Stimulated activated CD4-positive, alpha-beta T cell treated with anti-CD3 and anti-CD28 coated beads, Interleukin-4, amount 100 ng/mL, for 24 hours (primary cell): ENCODE measurements around the gene NAB1.

Experiments
- DNase-seq: peaks from one replicate; pipeline ENCODE4 v3.0.0-alpha.2; 2020

The NAB1 gene

DNA sequence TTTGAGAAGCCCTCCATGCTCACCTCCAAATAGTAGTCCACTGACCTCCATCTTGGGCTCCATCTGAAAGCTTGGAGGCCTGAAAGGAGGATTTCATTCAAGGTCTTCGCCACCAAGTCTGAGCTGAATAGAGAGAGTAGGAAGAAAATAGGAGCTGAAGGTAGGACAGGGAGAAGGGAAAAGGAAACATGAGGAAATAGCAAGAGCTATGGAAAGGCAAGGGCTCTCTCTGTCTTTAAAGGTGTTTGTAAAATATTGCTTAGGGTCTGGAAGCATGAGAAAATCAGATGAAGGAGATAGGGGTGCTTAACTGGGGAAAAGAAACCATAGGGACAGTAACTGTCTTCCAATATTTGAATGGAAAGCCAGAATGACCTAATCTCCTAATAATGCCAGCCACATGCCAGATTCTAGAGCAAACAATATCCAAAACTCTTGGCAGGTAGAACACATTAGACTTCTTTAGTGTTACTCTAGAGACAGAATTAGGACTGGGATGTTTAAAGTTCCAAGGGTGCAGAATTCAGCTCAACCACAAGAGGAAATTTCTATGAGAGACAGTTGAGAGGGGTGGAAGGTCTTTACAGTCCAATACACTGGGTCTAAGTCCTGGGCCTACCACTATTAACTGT, 67.4 kb downstream of the NAB1 start:
- DNase-seq, result no peak

DNA sequence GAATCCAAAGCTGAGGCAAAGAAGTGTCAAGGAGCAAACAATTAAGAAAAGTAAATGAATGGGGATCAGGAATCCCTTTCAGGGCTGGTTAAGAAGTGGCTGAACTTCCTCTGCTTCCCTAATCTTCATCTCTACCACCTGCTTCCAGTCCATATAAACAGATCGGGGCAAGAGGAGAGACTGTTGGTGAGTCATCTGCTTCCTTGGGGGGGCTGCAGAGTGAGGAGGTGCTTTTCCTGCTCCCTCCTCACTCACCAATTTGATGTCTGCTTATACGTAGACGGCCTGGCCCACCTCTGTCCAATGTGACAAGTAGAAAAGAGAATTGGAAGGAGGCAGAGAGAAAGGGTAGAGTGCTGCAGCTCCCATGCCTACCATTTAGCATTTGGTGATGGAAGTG, 68.4 kb downstream of the NAB1 start:
- DNase-seq, result no peak

DNA sequence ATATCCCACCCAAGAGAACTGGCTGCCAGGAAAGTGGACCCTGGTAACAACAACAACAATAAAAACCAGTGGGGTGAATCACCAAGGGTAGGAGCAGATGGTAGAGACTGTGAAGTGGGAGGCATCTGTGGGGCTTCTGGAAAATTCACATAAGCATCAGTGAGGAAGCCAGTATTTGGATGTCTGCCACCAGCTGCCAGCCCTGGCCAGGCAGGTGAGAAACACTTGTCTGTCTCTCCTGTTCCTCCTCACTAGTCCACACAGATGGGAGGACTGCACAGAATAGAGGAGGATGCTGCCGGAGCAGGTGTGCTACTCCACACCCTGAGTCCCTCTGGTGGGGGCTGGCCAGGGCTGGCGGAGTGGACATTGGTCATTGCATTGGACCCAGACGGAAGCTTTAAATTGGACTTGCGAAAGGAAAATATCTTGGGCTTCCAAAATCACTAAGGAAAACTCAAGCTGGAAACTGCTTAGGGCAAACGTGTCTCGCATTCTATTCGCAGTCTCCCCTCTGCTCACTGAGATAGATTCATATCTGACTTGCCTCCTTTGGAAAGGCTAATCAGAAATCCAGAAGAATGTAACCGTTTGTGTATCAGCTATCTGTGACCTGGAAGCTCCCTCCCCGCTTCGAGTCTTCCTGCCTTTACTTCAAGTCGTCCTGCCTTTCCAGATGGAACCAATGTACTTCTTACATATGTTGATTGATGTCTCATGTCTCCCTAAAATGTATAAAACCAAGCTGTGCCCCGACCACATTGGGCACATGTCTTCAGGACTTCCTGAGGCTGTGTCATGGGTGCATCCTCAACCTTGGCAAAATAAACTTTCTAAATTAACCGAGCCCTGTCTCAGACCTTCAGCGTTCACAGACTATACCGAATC, 69.1 kb downstream of the NAB1 start:
- peak; percentile 35 for DNase-seq

DNA sequence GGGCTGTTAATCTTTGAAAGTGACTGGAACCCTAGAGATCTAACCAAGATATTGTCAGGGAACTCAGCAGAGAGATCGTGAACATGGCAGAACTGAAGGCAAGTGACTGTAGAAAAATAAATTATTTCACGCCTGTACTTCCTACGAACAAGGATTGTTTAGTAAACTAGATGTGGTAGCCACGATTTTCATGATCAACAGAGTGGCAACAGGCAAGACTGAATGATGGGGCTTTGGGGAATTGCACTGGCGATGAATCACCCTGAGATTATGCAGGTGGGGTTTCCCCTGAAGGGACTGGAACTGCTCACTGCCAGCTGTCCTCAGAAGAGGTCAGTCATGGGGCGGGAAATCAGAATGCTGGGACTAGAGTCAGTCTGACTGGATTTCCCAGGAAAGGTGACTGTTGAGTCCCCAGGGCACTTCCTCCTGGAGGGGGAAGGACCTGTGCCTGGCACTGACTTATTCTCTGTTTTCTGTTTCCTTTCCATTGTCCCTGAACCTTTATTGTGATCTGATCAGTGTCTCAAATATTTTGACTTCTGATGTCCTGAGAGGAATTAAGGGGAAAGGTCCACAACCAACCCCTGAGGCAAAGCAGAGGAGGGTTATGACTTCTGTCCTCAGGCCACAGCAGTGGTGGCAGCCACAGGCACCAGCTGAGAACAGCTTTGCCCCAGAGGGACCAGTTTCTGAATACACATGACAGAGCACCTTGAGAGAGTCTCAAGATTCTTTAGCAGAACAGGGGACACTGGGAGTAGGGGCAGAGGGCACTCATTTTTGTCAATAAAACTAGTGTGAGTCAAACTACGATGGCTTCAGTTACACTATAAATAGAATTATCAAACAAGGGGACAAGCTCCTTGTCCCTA, 70.0 kb downstream of the NAB1 start:
- DNase-seq, result peak; percentile 85

DNA sequence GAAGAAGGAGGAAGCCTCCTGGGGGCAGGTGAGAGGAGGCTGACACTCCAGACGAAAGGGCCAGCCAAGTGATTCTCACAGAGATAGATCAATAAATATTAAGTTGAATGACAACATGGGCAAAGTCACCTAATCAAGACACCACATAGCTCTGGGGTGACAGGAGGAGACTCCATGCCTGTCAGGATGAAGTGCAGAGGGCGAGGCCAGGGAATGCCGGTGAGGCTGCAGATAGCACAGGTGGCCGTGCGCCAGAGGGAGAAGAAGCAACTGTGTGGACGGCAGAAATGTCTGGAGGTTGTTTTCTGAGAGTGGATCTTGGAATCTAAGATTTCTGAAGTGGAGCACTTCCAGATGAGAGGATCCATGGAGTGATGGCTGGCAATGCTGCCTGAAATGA, 71.4 kb downstream of the NAB1 start:
- DNase-seq, result no peak

DNA sequence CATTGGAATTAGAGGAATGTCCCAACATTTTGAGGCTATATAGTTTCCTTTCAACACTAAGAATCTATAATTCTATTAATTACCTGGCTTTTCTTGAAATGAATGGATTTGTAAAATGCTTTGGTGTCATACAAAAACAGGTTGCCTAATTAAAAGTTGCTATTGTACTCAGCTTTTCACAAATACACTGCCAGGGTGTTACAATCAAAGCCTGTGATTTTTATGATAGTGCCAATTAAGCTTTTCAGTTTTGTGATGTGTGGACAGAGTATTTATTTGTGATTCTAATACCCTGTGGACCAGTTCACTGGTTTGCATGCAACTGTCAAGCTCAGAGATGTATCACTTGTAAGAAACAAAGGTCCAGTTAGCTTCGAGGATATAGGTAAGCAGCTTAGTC, 71.8 kb downstream of the NAB1 start:
- DNase-seq, result no peak

DNA sequence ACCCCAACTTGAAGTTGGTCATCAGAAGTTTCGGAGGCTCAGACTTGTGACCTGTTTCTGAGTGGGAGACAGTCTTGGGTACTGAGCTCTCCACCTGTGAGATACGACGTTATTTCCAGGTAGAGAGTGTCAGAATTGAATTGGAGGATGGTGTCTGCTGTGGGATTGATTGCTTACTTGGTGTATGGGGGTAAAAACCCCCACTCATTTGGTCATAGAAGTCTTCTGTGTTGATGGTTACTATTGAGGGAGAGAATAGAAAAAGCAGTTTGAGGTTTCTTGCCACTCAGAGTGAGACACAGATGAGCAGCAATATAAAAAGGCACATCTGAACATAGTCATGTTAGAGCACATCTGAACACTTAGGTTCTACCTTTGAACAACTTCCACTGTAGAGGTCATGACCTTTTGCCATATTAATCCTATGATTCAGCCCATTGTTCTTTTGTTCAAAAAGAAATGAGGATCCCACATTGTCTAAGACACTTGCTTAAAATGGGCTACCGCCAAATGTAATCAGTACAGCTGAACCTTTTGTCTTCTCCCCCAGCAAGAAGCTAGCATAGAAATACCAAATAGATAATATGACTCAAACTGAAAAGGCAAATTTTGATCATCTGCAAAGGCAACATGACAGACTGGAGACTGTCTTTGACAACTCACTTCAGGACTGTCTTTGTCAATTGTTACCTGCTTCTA, 73.3 kb downstream of the NAB1 start:
- DNase-seq, result peak; percentile 53

DNA sequence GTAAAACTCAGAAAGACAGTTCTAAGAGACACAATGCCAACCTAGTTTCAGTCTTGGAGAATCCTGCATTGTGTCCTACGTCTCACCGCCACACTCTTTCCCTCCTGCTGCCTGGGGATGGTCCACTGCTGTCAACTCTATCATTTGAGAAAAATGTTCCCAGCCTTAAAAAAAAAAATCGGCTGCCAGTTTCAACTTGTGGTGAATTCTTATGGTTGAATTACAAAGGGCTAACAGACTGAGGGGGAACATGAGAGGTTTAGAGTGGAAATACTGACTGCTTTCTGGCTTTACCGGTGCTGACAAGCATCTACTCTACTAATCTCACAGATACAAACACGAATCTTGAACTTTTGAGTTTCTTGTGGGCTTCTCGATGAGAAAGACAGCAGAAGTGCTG, 74.0 kb downstream of the NAB1 start:
- DNase-seq, result peak; percentile 31

DNA sequence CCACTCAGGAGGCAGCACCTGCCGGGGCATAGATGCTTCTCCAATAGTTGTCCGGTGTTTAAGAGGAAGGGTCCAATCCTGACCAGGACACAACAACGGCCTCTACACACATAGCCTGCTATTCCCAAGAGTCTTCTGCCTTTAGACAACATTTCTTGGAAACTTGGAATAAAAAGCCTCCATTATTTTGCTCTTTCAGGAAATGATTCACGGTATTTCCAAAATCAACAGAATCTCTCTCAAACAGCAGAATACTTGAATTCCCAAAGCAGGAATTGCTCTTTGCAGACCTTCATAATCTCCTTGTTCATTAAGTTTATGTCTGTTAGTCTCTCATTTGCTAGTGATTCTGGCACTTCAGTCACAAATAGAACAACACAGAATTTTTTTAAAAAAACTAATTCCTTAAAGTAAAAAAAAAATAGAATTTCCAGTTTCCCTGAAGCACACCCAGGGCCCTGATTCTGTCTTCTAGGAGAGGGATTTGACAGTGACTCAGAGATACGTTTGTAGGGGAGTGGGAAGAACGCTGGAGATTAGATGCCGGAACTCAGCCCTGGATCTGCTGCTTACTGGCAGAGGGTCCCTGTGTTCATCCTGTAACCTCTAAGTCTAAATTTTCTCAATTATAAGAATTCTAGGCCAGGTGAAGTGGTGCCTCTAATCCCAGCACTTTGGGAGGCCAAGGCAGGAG, 74.7 kb downstream of the NAB1 start:
- DNase-seq, result no peak

DNA sequence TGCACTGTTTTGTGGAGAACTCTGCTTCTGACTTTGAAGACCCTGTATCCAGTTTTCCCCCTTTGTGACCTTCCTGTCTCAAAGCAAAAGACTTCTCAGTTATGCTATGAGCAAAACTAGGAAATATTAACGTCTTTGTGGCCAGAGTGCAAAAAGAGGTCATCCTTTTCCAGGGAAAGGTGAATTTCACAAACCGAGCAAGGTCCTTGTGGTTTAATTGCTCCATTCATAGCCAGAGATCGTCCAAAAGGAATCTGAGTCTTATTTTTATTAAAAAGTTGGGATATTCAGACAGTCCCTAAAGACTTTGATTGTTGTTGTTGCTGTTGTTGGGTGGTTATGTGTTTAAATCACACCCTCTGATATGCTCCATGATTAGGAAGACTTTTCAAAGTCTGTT, 77.4 kb downstream of the NAB1 start:
- no peak for DNase-seq

DNA sequence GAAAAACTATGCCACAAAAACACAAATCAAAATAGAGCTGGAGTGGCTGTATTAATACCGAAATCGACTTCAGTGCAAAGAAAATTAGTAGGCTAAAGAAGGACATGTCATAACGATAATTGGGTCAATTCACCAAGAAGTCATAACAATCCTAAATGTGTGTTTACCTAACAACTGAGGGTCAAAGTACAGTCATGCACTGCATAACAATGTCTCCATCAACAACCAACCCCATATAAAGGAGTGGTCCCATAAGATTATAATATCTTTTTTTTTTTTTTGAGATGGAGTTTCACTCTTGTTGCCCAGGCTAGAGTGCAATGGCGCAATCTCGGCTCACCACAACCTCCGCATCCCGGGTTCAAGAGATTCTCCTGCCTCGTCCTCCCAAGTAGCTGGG, 87.5 kb downstream of the NAB1 start:
- DNase-seq, result no peak

DNA sequence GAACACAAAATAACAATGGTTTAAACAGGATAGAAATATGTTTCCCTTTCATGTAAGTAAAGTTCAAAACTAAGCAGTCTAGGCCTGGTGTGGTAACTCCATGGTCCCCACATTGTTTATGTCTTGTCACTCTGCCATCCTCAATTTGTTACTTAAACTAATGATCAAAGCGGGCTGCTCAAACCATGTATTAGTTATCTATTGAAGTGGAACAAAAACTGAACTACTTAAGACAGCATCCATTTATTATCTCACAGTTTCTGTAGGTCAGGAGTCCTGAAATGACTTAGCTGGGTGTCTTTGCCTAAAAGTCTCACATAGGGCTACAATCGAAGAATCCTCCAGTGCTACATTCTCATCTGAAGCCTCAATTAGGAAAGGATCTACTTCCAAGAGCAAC, 91.6 kb downstream of the NAB1 start:
- DNase-seq, result no peak
